ENCODE data around the gene AGTR1.
"Not testable (repeated sequence)": the region's sequence is repeated elsewhere in the genome, so short reads cannot be mapped to it uniquely, and the experiment has no call there.

AGTR1 gene

DNA sequence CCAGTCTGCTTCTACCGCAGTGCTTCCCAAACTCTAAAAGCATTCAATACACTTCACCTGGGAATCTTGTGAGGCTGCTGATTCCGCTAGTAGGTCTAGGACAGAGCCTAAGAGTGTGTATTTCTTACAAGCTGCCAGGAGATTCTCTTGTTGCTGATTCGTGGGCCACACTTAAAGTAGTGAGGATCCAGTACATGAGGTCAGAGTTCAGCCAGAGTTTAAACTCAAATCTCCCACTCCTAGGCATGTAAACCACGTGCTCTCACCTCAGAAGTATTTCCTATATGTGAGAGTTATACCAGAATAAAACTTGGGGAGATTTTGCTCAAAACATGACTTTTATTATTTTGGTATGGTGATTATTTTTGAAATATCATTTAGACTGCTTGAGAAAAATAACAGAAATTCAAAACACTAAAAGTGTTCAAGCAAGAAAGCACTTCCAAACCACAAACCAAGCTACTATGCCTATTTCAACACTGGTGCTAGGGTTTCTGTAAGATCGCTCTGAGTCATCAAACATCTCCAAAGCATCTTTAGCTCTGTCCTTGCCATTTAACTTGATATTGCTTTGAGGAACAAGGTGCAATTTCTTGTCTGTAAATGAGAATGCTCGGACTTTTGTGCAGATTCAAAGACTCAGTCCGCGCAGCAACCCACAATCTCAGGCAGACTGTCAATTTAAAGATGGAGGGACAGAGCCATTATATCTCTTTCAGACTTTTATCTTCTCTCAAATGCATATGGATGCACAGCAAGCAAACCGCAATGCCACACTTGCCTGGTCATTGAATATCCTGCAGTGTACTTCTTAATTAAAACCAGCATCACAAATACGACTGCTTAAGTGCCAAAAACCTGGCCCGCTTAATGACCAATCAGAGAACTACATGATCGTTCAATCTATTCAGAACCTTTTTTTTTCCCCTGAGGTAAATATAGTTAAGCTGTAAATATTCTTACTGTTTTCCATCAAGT lies 59.8 kb downstream of the AGTR1 start:
- in situ Hi-C loops (cut with MboI; ENCODE audit: low sequenced_read_pairs), result no loop called here

- in situ Hi-C loops (cut with MboI; ENCODE audit: low sequenced_read_pairs), result no loop called here
These were observed 60.7 kb downstream of the AGTR1 start for GRCh38 chr3:148758303-148758884.

- in situ Hi-C loops (cut with MboI; ENCODE audit: low sequenced_read_pairs), result no loop called here
These were observed 61.7 kb downstream of the AGTR1 start for GRCh38 chr3:148759430-148759829.

DNA sequence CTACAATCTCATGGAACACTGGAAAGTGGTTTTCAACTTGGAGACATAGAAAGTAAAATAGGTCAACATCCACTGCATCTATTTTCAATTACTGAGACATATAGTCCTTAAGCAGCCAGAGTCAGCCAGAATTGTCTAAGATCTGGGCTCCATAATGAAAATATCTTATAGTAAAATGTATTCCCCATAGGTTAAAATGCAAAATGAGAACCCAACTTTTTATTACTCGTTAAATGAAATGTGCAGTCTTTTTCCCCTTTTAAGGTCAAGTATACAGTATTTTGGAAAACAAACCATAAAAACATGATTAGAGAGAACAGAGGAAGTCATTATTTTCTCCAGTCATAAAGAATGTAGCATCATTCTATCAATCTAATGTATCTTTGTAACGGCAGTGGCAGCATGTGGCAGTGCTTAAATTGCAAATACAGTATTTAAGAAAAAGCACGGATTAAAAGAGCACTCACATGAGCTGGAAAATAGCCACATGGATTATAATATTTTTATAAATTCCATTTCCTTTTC lies 65.5 kb downstream of the AGTR1 start:
- in situ Hi-C loops (cut with MboI; ENCODE audit: low sequenced_read_pairs), result no loop called here

DNA sequence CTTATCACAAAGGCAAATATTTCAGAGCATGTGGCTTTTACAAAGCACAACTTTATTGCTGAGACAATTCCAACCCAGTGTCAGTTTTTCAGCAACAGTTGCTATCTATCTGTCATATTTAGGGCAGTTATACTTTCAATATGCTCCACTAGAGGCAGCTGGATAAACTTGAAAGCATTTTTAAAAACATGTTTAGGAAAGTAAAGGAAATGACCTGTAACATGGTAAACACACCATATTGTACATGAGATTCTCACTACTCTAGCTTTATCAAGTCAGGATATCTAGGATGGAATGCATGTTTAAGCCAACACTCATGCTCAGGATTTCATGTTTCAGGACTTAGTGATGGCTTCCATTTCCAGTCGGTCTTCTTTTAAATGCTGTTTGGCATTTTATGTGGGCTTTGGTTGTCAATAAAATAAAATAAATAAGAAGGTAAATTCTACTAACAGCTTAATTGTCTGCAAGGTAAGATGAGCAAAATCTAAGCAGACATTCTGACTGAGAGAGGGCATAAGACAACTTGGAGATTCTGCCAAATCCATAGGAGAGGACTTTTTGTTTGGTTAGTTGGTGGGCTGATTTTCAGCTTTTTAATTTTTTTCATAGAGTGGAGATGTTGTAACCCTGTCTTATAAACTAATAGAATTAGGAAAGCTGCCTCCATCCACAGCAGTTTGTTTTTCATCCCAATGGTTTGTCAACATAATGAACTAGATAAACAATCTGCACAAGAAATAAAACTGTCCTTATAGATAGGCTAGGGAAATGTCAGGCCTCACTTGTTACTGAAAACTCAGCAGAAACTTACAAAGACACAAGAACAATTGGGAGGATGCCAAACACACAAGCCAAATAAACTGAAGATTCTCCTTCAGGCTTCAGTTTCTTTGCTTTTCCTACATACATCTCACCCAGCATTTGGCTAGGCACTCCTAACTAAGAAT lies 66.6 kb downstream of the AGTR1 start:
- in situ Hi-C loops (cut with MboI; ENCODE audit: low sequenced_read_pairs), result no loop called here

DNA sequence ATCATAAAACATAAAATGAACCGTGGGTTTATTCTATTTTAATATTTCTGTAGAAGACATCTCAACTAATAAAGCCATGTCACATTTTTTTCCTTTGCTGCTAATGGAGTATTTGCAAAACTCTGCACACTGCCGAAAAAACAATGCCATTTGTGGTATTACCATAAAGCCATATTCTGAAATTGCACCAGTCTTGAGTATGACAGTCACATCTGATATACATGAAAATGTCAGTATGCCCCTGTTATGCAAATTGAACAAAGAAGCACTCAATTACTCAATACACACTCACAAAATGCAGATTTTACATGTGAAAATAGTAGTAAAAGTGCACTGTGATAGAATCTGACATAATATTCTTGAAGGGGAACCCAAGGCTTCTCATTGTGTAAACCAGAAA lies 74.7 kb downstream of the AGTR1 start:
- in situ Hi-C loops (cut with MboI; ENCODE audit: low sequenced_read_pairs), result no loop called here

GRCh38 chr3:148772835-148773234 lies 75.1 kb downstream of the AGTR1 start:
- in situ Hi-C loops (cut with MboI; ENCODE audit: low sequenced_read_pairs), result no loop called here

DNA sequence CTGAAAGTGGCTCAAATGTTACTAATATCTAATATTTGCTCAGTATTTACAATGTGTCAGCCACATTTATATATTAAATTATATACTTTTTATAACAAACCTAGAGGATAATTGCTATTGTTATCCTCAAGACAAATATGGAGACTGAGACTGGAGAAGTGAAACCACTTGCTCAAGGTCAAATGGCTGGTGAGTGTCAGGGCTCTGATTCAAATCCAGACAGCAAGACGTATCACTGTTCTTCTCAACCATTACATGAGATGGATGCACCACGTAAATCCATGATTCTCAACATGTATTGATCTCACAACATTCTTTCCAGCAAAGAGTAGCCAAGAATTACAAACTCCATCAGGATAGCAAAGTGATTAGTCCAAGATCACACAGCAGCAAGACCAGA lies 76.1 kb downstream of the AGTR1 start:
- in situ Hi-C loops (cut with MboI; ENCODE audit: low sequenced_read_pairs), result no loop called here

- in situ Hi-C loops (cut with MboI; ENCODE audit: low sequenced_read_pairs), result no loop called here
These were observed 81.2 kb downstream of the AGTR1 start for GRCh38 chr3:148778926-148779325.

DNA sequence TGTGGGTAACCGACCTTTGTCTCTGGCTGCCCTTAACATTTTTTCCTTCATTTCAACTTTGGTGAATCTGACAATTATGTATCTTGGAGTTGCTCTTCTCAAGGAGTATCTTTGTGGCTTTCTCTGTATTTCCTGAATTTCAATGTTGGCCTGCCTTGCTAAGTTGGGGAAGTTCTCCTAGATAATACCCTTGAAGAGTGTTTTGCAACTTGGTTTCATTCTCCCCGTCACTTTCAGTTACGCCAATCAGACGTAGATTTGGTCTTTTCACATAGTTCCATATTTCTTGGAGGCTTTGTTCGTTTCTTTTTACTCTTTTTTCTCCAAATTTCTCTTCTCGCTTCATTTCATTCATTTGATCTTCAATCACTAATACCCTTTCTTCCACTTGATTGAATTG lies 87.3 kb downstream of the AGTR1 start:
- in situ Hi-C loops (cut with MboI; ENCODE audit: low sequenced_read_pairs), result not testable (repeated sequence)

DNA sequence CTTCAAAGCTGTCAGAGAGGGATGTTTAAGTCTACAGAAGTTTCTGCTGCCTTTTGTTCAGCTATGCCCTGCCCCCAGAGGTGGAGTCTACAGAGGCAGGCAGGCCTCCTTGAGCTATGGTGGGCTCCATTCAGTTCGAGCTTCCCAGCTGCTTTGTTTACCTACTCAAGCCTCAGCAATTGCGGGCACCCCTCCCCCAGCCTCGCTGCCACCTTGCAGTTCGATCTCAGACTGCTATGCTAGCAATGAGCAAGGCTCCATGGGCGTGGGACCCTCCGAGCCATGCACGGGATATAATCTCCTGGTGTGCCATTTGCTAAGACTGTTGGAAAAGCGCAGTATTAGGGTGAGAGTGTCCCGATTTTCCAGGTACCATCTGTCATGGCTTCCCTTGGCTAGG lies 88.5 kb downstream of the AGTR1 start:
- in situ Hi-C loops (cut with MboI; ENCODE audit: low sequenced_read_pairs), result not testable (repeated sequence)

- in situ Hi-C loops (cut with MboI; ENCODE audit: low sequenced_read_pairs), result no loop called here
These were observed 91.4 kb downstream of the AGTR1 start for GRCh38 chr3:148789146-148789545.

GRCh38 chr3:148789906-148790305 lies 92.2 kb downstream of the AGTR1 start:
- in situ Hi-C loops (cut with MboI; ENCODE audit: low sequenced_read_pairs), result no loop called here

- in situ Hi-C loops (cut with MboI; ENCODE audit: low sequenced_read_pairs), result no loop called here
These were observed 92.7 kb downstream of the AGTR1 start for GRCh38 chr3:148790370-148790769.

- in situ Hi-C loops (cut with MboI; ENCODE audit: low sequenced_read_pairs), result no loop called here
These were observed 93.4 kb downstream of the AGTR1 start for GRCh38 chr3:148790851-148791735.

- in situ Hi-C loops (cut with MboI; ENCODE audit: low sequenced_read_pairs), result no loop called here
These were observed 94.2 kb downstream of the AGTR1 start for GRCh38 chr3:148791920-148792319.

DNA sequence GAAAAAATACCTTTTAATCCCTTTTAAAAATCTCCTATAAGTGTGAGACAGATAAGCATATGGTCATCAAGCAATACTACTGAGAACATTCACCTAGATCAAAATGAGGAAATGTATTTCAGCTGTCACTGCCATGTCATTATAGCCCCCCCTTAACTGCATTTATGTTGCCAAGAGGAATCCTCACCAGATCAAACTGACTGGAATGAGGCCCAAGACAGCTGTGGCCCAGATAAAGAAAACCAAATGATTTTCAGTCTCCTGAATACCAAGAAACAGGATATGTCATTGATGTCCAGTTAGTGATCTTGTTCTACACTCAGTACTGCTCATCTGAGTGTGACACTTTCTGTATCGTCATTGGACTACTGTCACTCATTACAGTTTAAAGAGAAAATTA lies 94.8 kb downstream of the AGTR1 start:
- in situ Hi-C loops (cut with MboI; ENCODE audit: low sequenced_read_pairs), result no loop called here
